ENCODE data around the gene SLC22A1. TPM values are rescaled to one million over a fixed set of nuclear protein-coding genes. Genes with fewer than 3 reads are reported as not detected.

The SLC22A1 gene
- total and polyA plus RNA-seq, 2 donors (not counting 3 experiments of a cell fraction or from before 2014, with no cell fraction given) = 0.04 TPM; not detected in 1

GRCh38 chr6:160147146-160147536, 25.5 kb downstream of the SLC22A1 start:
- Histone ChIP-seq H3K9me3 (replicated peaks; ENCODE audit: control insufficient read depth, insufficient read depth, low read length) (no peaks in the 10 kb centered on the region), H3K9ac (replicated peaks; ENCODE audit: extremely low read depth, insufficient read depth, low read length) (no peak overlapping the region), H2AFZ (ENCODE audit: low read depth, low read length) (no peak overlapping the region), H3K4me3 (replicated peaks in 1 of 3; ENCODE audit: insufficient read depth in 1 of 3, low read depth in 1 of 3, low read length in 3 of 3) (no peak overlapping the region), H3K4me1 (ENCODE audit: control insufficient read depth, extremely low read depth, insufficient read depth, low read length) (no peaks in the 10 kb centered on the region), H3K27me3 (ENCODE audit: control insufficient read depth in 2 of 2, insufficient read depth in 2 of 2, low read length in 2 of 2) (no peaks in the 10 kb centered on the region), H3K79me2 (ENCODE audit: control insufficient read depth, insufficient read depth, low read length) (no peaks in the 10 kb centered on the region), H4K20me1 (replicated peaks; ENCODE audit: control insufficient read depth, extremely low read depth, insufficient read depth, low read length) (no peaks in the 10 kb centered on the region), H3K36me3 (ENCODE audit: control insufficient read depth in 2 of 2, extremely low read depth in 1 of 2, insufficient read depth in 2 of 2, low read length in 2 of 2) (no peaks in the 10 kb centered on the region), H3K4me2 (ENCODE audit: insufficient read depth, low read length) (no peak overlapping the region), H3K9me1 (replicated peaks; ENCODE audit: control insufficient read depth, extremely low read depth, insufficient read depth, low read length) (no peaks in the 10 kb centered on the region), H3K27ac (ENCODE audit: insufficient read depth, low read depth, low read length) (no peak overlapping the region)
- ChIA-PET CTCF (interaction anchor here (1.0 kb wide), 1 partner anchor 9 kb away, joined by 7 read pairs; no protein-coding TSS in a partner anchor), POLR2A (no interaction called here)
- intact Hi-C loops (cut with micrococcal nuclease) (no loop called here), dilution Hi-C loops (cut with MboI; ENCODE audit: extremely low pct_ligation_motif_present, low sequenced_read_pairs) (no loop called here)
- BruUV-seq (replicated peaks) = no TSS peak
- DNase-seq (ENCODE audit: low read depth, low spot score) (no peak), FAIRE-seq (no peak)
- TF ChIP-seq POLR2A (IDR thresholded peaks at IDR 0.05; ENCODE audit: low read depth, low read length) (no peak), POLR2AphosphoS5 (IDR thresholded peaks at IDR 0.05; ENCODE audit: insufficient read depth, low read depth, low read length) (no peak), GATA2 (IDR thresholded peaks at IDR 0.05; ENCODE audit: insufficient read depth, insufficient read length, low read depth, low read length) (no peak), JUN (IDR thresholded peaks at IDR 0.05; ENCODE audit: borderline replicate concordance, insufficient read depth, insufficient read length, low read depth) (no peak), FOS (IDR thresholded peaks at IDR 0.05; ENCODE audit: borderline replicate concordance, insufficient read depth, low read length) (no peak), MYC (IDR thresholded peaks at IDR 0.05; ENCODE audit: low read depth, low read length) (no peak), MAX (IDR thresholded peaks at IDR 0.05; ENCODE audit: insufficient read depth, insufficient read length) (no peak), EZH2 (IDR thresholded peaks at IDR 0.05; ENCODE audit: borderline replicate concordance, low read depth, low read length, severe bottlenecking) (no peak)
- TF ChIP-seq, protein P1, sequence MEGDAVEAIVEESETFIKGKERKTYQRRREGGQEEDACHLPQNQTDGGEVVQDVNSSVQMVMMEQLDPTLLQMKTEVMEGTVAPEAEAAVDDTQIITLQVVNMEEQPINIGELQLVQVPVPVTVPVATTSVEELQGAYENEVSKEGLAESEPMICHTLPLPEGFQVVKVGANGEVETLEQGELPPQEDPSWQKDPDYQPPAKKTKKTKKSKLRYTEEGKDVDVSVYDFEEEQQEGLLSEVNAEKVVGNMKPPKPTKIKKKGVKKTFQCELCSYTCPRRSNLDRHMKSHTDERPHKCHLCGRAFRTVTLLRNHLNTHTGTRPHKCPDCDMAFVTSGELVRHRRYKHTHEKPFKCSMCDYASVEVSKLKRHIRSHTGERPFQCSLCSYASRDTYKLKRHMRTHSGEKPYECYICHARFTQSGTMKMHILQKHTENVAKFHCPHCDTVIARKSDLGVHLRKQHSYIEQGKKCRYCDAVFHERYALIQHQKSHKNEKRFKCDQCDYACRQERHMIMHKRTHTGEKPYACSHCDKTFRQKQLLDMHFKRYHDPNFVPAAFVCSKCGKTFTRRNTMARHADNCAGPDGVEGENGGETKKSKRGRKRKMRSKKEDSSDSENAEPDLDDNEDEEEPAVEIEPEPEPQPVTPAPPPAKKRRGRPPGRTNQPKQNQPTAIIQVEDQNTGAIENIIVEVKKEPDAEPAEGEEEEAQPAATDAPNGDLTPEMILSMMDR (IDR thresholded peaks at IDR 0.05; ENCODE audit: extremely low read depth in 1 of 2, insufficient read depth in 1 of 2, low read depth in 1 of 2, low read length in 2 of 2) = no peak

Measured in endothelial cell of umbilical vein (primary cell).